ENCODE data around the gene MDK.

The MDK gene

GRCh38 chr11:46407635-46408034, 26.2 kb downstream of the MDK start:
- no peak for DNase-seq

- no peak for DNase-seq
Observed at GRCh38 chr11:46408407-46408986, 27.0 kb downstream of the MDK start.

- DNase-seq, result no peak
Observed at GRCh38 chr11:46410021-46410420, 28.6 kb downstream of the MDK start.

GRCh38 chr11:46413760-46414465, 32.4 kb downstream of the MDK start:
- no peak for DNase-seq

GRCh38 chr11:46414466-46414796, 33.0 kb downstream of the MDK start:
- DNase-seq, result no peak

- no peak for DNase-seq
Observed at GRCh38 chr11:46414879-46415278, 33.4 kb downstream of the MDK start.

- no peak for DNase-seq
Observed at GRCh38 chr11:46417711-46418110, 36.2 kb downstream of the MDK start.

GRCh38 chr11:46418751-46419150, 37.3 kb downstream of the MDK start:
- no peak for DNase-seq

- DNase-seq, result no peak
Observed at GRCh38 chr11:46420513-46420912, 39.0 kb downstream of the MDK start.

- no peak for DNase-seq
Observed at GRCh38 chr11:46421257-46421880, 39.9 kb downstream of the MDK start.

- no peak for DNase-seq
Observed at GRCh38 chr11:46422588-46422987, 41.1 kb downstream of the MDK start.

- no peak for DNase-seq
Observed at GRCh38 chr11:46426233-46426991, 44.9 kb downstream of the MDK start.

GRCh38 chr11:46427364-46427763, 45.9 kb downstream of the MDK start:
- no peak for DNase-seq

GRCh38 chr11:46429717-46430116, 48.2 kb downstream of the MDK start:
- DNase-seq, result no peak

GRCh38 chr11:46431211-46431610, 49.7 kb downstream of the MDK start:
- no peak for DNase-seq
